GM10266 (cell line): ENCODE data around the gene DDX52.

Experiments used
- DNase-seq: peaks from one replicate; pipeline ENCODE4 v3.0.0; 2012; ENCODE audit errors: extremely low spot score
- CTCF ChIP-seq: IDR thresholded peaks from 2 replicates; pipeline ENCODE4 v1.5.1; 2012; ENCODE audit warnings: mild to moderate bottlenecking, low read depth; ENCODE audit not compliant: control insufficient read depth, insufficient read depth; ENCODE audit errors: missing control alignments

The DDX52 gene

DNA sequence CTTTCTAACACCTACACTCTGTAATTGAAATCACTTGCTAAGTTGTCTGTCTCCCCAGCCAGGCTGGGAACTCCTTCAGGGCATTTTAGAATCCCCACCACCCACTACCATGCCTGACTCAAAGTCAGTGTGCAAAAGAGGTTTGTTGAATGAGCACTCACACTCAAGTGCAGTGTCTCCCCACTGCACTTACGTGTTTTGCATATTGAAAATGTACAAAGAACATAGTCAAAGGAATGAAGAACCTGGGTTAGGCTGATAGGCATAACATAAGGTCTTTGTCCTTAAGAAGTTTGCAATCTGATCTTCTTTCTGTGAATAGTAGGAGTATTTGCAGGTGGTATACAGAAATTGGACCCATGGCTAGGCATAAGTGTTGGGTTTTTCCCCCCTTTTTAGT is 33.8 kb upstream of the DDX52 start:
- TF ChIP-seq CTCF: no peak

DNA sequence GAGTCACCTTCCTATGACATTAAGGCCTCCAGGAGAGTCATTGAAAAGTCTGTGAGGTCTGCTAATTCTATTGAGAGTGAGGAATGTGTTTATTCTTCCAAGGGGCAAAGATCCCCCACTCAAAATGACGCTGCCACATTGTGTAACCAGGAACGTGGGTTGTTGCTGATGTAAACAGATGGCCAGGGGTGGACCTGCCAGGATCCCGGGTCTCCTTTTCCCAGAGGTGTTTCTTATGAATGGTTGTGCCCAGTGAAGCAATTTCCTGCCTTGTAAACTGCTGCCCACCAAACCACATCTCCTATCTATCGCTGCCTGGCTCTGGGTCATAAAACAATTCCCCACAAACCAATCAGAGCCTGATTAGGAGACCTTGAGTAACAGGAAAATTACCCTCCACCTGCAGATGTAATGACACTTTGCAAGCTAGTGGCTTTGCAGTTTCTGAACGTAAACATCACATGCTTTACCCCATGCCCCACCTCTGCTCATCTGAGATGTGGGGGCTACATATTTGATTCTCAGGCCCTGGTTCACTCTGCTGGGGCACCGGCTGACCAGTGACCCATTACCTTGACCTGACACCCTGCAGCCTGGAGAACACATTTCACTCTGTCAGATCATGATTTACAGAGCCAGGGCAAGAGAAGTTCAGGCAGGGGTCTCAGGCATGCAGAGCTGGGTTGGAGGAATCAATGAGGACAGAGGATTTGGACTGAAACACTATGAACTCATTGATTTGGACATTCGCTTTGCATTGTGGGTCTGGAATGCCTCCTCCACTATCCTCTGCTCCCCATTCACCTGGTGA is 33.1 kb upstream of the DDX52 start:
- no peak for TF ChIP-seq CTCF
- DNase-seq: no peak

More for the DNA sequence above, 33.8 kb upstream of the DDX52 start:
- no peak for DNase-seq

GRCh38 chr17:37674511-37674910 is 31.3 kb upstream of the DDX52 start:
- no peak for DNase-seq
- no peak for TF ChIP-seq CTCF

DNA sequence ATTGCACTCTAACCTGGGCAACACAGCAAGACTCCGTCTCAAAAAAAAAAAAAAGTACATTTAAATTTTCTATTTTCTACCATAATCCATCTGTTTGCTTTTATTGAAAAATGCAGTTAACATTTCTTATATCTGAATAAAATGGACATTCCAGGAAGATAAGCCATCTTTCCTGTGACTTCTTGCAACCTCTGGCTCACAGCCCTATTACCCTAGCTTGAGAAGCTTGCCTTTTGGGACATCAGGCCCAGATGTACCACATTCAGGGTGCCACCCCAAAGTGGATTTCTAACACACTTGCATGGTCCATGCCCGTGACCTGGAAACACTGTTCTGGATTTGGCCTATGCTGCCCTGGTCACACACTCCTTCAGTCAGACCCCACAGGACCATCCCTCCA is 30.1 kb upstream of the DDX52 start:
- no peak for TF ChIP-seq CTCF

GRCh38 chr17:37672548-37673078 is 29.4 kb upstream of the DDX52 start:
- DNase-seq: no peak
- TF ChIP-seq CTCF: no peak

More for the DNA sequence above, 30.1 kb upstream of the DDX52 start:
- DNase-seq: no peak

DNA sequence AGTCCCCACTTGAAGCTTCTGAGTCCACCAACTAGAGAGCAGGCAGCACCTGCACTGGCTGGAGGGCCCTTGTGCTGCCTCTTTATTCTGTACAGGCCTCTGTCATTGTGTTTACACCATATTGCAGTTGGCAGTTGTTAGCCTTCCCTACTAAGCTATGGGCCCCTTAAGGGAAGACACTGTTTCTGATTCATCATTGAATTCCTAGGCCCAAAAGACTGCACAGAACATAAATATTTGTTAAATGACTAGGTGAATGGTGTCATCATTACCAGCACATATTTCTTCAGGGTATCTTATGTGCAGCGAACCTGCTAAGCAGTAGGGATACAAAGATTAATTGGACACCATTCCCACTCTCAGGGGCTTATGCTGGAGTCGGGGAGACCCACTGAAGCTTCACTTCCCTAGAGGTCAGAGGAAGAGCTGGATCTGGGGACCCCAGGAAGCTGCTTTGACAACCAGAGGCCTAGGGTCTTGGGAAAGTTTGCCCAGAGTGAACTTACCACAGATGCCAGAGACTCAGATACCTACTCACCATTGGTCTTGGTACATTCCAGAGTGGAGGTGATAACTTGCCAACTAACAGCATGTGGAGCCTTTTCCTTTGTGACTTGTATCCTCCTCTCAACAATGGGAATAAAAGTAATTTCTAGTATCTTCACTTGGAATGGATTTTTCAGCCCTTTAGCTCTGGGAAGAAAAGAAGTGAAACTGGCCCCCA is 28.7 kb upstream of the DDX52 start:
- TF ChIP-seq CTCF: no peak
- DNase-seq: no peak
